GM12801 (cell line): Measurements from ENCODE around the gene EOGT.

Experiments
- TF ChIP-seq, protein P1 (sequence below): IDR thresholded peaks from one replicate; pipeline ENCODE4 v1.5.1; 2011; ENCODE audit warnings: control low read depth; ENCODE audit not compliant: insufficient read length; ENCODE audit errors: extremely low read depth

EOGT gene

DNA sequence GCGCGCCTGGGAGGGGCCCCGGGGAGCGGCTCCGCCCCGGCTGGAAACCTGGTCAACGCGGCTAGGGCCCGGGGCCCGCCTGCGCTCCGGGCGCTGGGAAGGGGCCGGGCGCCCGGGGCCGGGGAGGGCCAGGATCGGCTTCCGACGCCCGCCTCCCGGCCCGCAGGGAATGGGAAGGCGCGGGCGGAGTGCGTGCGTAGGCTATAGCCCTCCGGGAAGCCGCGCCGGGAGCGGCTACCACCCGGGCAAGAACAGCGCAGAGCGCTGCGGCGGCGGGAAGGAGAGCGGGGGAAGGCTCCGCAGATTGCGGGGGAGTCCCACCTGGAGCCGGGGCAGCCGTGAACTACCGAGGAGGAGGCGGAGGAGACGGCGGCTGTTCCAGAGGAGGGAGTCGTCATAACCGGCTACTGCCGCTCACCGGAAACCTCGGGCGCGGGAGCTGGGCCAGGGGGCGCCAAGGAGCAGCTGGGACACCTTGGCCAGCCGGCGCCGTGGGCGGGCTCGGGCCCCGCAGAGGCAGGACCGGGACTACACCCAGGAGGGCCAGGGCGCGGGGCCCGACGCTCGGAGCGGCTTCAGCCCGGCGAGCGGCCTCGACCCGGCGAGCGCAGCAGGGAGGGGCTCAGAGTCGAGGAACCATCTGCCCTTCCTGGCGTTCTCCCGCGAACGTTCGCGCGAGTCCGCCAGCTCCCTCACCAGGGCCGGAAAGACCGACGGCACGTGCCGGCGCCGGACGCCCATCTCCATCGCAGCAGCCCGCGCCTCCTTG, at the start of gene EOGT:
Gene EOGT, minus strand, starts transcription at position 432 of the 769 bp plus-strand sequence. CDS start 3,838 bp downstream, outside the sequence.
- TF ChIP-seq, protein P1, sequence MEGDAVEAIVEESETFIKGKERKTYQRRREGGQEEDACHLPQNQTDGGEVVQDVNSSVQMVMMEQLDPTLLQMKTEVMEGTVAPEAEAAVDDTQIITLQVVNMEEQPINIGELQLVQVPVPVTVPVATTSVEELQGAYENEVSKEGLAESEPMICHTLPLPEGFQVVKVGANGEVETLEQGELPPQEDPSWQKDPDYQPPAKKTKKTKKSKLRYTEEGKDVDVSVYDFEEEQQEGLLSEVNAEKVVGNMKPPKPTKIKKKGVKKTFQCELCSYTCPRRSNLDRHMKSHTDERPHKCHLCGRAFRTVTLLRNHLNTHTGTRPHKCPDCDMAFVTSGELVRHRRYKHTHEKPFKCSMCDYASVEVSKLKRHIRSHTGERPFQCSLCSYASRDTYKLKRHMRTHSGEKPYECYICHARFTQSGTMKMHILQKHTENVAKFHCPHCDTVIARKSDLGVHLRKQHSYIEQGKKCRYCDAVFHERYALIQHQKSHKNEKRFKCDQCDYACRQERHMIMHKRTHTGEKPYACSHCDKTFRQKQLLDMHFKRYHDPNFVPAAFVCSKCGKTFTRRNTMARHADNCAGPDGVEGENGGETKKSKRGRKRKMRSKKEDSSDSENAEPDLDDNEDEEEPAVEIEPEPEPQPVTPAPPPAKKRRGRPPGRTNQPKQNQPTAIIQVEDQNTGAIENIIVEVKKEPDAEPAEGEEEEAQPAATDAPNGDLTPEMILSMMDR = no peak

DNA sequence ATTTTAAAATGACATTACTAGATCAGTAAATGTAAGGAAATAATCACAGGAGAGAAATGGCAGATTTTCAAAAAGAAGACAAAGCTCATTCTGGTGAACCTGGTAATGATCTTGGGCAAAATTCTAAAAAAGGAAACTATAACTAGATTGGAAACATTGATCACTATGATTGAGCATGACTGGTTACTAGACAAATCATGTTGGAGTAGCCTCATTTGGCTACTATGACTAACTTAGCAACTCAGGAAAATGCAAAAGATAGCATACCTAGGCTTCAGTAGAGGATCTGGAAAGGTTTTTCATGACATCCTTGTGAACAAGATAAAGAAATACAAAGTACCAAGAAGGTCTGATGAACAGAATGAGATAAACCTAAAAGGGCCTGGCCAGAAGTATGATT, 46.2 kb upstream of the EOGT start:
- TF ChIP-seq, protein P1 = no peak

- TF ChIP-seq, protein P1 = no peak
Measured at GRCh38 chr3:69058947-69059224, 45.4 kb upstream of the EOGT start.

DNA sequence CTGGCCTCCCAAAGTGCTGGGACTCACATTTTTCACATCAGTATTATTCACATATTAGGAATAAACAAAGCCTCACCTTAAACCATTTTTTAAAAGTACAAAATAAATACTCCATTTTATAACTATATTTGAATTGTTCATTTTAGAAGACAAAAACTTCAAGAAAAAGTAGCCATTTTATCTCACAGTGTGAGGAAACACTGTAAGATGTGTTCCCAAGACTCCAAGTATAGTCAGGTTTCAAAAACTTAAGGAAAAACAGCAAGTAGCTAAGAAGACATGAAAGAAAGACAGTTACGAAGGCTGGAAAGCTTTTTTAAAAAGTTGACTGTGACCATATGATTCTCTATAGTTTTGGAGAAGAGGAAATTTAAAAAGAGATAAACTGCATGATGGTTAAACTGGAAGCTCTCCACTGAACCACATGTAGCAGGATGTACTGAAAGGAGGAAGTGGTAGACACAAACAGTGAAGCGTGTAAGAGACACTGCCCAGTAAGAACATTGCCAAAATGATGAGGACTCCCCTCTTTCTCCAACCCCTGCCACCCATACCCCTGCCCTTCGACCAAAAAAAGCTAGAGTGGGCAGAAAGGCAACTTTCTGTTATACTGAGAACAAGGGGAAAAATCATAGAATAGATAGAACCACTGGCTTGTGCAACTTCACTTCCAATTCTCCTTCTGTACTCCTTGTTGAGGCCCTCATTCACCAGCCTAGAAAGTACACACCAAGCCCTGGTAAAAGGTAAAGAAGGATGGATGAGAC, 44.9 kb upstream of the EOGT start:
- TF ChIP-seq, protein P1 = no peak

- TF ChIP-seq, protein P1 = no peak
Measured at GRCh38 chr3:69052472-69052898, 39.0 kb upstream of the EOGT start.

DNA sequence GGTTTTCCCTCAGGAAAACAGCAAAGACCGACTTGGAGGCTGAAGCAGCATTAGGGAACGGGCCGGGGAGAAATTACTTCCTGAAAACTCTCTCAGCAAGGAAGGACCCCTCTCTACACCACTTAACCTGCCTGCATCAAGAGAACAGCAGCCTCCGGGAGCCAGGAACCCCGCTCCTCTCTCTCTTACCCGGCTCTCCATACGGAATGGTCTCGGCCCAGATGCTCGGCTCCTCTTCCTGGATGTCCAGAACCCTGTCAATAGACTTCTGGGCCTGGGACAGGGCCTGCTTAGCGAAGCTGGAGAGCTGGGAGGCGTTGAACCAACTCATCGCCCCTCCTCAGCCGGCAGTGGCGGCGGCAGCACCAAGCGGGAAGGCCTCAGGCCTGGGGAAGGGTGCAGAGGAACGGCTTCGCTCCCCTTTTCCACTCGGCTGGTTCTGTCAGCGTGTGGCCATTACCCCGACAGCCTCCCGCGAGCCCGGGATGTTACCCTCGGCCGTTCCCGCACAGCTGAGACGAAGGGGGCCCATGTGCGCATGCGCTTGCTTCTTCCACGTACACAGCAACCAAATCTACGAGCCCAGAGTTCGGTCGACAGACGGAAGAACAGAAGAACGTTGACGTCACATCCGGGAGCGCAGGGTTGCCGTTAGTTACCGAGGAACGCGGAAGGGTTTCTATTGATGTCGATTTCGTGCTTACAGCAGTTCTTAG, 38.4 kb upstream of the EOGT start, which contains the start of gene TMF1:
Gene TMF1, minus strand, starts transcription at position 578 of the 716 bp plus-strand sequence. Its CDS starts 247 bp downstream, at position 331.
- TF ChIP-seq, protein P1 = no peak

GRCh38 chr3:69048990-69049389, 35.5 kb upstream of the EOGT start:
- TF ChIP-seq, protein P1 = no peak
